Measurements from ENCODE around the gene OR6A2. TPM values are rescaled to one million over a fixed set of nuclear protein-coding genes. Genes with fewer than 3 reads are reported as not detected.
"Not testable (repeated sequence)": the region's sequence is repeated elsewhere in the genome, so short reads cannot be mapped to it uniquely, and the experiment has no call there.

The OR6A2 gene
- 0.06 TPM in 1 of 2 replicates, not detected in the other for total RNA-seq (2014; rRNA removed; shearing (Covaris generic))

DNA sequence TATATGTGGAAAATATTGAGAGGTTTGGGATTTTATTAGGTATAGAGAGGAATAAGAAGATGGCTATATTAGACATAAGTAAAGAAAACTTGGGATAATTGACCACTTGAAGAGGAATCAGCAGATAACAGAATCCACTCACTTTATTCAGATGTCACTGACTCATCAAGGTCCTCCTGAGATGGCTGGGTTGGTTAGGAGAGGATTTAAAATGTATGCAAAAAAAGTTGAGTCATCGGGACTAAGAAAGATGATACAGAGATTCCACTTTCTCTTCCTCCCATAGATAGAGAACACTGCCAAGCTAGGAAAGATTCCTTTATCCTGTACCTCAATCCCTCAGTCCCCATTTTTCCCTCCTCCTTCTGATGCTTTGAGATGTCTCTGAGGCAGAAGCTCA lies at the start of gene OR6A2:
OR6A2 (minus strand) TSS at position 288 of the 400 bp plus-strand sequence. CDS start 3,981 bp downstream, outside the sequence.
- DNase-seq (ENCODE audit: low read depth): peak; percentile 25

DNA sequence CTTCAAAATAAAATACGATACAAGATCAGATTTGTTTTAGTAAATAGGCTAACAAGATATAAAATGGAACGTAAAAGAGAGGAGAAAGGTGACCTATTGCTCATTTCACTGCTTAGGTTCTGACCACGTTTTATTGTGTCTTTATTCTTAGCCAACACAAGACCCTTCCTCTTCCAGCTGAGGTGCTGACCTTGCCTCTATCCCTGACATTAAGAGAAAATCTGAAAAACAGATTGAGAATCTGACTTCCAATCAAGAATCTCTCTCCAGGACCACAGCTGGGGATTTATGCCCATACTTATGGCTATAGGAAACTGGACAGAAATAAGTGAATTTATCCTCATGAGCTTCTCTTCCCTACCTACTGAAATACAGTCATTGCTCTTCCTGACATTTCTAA lies 45.9 kb upstream of the OR6A2 start, which contains the start of gene OR10A5:
OR10A5 (plus strand) TSS at position 301 of the 400 bp plus-strand sequence; CDS start at position 301, 0 bp downstream.
- DNase-seq (ENCODE audit: low read depth): no peak

GRCh38 chr11:6844356-6844755 lies 44.9 kb upstream of the OR6A2 start:
- peak; percentile 25 for DNase-seq (ENCODE audit: low read depth)

- no peak for DNase-seq (ENCODE audit: low read depth)
Observed at GRCh38 chr11:6843670-6844069, 44.2 kb upstream of the OR6A2 start.

DNA sequence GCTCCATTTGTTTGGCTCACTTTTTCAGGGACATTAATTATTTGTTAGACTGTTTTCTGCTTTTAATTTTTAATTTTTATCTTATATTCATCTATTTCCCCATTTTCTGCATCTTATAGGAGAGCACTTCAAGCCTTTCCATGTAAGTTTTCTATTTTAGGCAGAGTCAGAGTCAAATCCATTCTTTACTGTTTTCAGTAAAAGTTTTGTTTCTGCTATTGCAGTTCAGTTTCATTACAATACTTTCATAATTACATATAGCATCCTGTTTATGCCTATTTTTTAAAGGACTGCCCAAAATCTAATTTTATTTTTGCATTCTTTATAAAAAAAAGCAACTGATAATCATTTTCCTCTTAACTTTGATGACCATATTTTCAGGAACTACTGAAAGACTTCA lies 42.2 kb upstream of the OR6A2 start:
- no peak for DNase-seq (ENCODE audit: low read depth)

GRCh38 chr11:6834021-6834420 lies 34.5 kb upstream of the OR6A2 start:
- no peak for DNase-seq (ENCODE audit: low read depth)

- no peak for DNase-seq (ENCODE audit: low read depth)
Observed at GRCh38 chr11:6833356-6833755, 33.9 kb upstream of the OR6A2 start.

- DNase-seq (ENCODE audit: low read depth): no peak
Observed at GRCh38 chr11:6828103-6828502, 28.6 kb upstream of the OR6A2 start.

DNA sequence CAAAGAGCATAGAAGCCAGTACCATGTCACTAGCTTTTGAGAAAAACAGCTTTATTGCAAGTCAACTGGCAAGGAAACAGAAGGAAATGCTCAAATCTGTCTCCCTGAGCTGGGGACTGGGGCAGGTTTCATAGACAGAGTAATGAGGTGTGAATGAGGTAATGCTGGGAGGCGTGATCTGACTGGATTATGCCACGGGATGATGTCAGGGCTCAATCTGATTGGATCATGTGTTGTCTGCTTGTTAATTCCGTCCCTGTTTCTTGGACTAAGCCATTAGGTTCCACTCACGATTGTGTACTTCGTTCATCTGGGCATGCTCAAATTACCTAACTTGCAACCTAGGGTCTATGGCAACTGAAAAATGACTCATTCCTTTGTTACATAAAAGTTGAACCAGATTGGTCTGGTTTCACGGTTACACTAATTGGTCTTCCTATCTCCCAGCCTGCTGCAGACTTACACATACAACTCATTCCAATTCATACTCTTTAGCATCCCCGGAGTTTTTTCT lies 25.8 kb upstream of the OR6A2 start:
- DNase-seq (ENCODE audit: low read depth): peak; percentile 37

DNA sequence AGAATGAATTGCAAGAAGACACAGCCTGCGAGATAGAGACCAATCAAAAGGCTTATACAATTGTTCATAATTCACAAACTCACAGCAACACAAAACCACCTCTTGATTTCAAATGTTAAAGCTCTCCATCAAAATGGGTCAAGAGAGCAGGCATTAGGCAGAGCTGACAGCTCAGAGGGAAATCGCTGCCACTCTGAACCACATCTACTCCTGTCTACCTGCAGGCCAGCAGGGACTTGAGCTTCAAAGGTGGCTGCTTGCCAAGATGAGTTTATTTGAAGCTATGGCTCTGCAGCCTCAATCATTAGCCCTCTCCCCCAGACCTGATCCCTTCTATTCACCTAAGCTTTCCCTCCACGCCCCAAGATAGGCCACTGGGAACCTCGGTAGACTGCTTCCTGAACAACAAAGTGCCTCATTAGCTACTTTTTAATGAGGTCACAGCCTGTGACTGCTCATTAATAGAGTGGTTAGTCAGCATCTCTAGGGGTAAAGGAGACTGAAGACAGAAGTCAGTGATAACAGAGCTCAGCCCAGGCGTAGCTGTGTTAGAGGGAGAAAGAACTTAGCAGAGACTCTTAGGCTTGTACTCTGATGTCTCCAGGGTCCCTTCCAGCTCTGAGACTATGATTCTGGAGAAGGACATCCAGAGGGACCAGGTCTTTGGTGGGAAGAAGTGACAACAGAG lies 24.8 kb upstream of the OR6A2 start:
- DNase-seq (ENCODE audit: low read depth): no peak

GRCh38 chr11:6818967-6819366 lies 19.5 kb upstream of the OR6A2 start:
- DNase-seq (ENCODE audit: low read depth): no peak

DNA sequence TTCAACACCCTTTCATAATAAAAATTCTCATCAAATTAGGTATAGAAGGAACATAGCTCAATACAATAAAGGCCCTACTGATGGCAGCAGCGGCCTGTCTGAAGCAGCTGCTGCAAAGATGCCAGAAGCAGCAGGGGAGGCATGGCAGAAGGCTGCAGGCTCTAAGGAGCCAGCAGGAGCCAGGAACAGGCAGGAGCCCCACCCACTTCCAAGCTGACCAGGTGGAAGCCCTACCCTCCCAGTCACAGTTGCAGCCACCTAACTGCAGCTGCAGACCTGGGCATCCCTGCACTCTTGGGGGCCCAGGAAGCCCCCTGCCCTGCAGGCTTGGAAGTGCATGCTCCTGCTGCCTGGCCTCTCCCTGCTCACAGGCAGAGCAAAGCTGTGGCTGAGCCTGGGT lies 18.2 kb upstream of the OR6A2 start:
- no peak for DNase-seq (ENCODE audit: low read depth)

DNA sequence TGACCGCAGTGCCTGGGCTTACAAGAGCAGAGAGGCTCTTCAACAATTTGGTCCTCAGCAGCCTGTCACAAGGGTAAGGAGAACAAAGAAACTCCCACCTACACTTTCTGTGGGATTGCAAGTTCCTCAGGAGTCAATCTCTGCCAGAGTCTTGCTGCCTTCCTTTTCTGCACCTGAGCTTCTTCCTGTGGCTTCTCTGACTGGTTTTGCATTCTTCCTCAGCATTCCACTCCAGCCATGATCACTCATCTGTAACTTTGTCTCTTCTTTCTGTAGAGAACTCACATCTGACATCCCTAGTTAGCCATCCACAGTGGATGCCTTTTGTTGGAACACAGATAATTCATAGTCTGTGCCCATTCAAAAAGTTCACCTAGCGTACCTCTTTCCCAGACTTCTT lies 14.2 kb upstream of the OR6A2 start:
- no peak for DNase-seq (ENCODE audit: low read depth)

GRCh38 chr11:6812390-6813005 lies 13.0 kb upstream of the OR6A2 start:
- peak; percentile 46 for DNase-seq (ENCODE audit: low read depth)

- DNase-seq (ENCODE audit: low read depth): not testable (repeated sequence)
Observed at GRCh38 chr11:6801075-6801474, 1.6 kb upstream of the OR6A2 start.

DNA sequence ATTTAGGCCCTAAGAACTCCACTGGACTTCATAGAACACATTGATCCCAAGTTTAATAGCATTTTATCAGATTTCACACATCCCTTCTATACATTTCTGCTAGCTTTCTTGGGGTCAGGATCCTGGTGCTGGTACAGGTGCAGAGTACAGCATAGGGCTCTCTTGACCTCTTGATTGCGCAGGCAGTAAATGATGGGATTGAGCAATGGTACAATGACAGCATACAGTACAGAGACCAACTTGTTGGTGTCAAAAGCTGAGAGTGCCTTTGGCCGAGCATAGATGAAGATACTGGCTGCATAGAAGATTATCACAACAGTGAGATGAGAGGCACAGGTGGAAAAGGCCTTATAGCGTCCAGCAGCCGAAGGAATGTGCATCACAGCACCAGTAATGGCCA lies 4.8 kb downstream of the OR6A2 start:
- no peak for DNase-seq (ENCODE audit: low read depth)

DNA sequence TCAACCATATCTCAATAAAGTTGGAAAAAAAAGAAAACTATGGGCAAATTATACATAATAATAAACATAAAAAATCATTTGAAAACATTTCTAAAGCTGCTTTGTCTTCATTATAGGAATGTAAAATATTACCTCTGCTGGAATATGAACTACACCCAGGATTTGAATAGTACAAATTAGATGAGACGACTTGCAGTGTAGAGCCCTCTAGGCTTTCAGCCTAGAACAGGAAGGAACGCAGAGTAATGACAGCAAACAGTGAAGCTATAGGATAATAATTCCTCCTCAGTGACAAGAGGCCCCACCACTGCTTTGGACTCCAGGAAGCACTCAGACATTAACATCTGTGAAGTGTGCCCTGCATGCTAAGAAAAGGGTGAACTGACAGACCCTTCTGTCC lies 8.9 kb downstream of the OR6A2 start:
- no peak for DNase-seq (ENCODE audit: low read depth)

GRCh38 chr11:6782720-6783119 lies 16.8 kb downstream of the OR6A2 start, which contains the start of gene OR2AG1:
OR2AG1 (plus strand) TSS chr11:6783020; CDS start chr11:6785038, 2,018 bp downstream.
- no peak for DNase-seq (ENCODE audit: low read depth)

DNA sequence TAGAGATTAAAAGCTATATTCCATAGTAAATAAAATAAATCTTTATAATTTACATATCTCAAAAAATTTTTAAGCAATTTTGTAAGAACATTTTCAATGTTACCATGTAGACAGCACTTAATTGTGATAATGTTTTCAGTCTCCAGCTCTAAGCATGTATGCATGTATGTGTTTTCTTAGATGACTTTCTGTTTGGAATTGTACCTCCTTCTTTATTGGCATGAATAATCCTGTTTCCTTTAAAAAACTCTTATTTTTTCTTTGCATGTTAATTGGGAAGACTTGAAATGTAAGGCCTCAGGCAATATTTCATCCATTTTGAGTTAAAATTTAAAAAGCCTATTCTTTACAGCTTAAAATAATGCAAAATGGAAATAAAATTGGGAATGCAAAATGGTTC lies 18.7 kb downstream of the OR6A2 start:
- no peak for DNase-seq (ENCODE audit: low read depth)

DNA sequence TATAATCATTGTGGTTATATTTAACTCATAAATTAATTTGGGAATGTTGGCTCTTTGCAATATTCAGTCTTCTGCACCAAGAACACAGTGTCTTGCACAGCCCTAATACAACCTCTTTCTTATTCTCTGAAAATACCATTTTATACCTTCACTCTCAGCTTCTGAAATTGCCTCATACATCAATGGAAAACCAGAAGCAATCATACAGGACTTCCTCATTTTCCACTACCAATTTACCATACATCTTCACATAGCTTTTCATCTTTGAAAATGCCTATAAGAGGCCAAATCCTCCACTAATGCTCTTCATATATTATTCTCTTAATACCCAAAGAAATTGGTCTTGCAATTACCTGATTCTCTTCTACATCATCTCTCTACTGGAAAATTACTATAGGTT lies 21.0 kb downstream of the OR6A2 start:
- DNase-seq (ENCODE audit: low read depth): no peak

GRCh38 chr11:6771926-6772893 lies 27.3 kb downstream of the OR6A2 start, which contains the start of gene OR2AG2:
OR2AG2 (minus strand) TSS chr11:6771976; CDS start chr11:6768957, 3,019 bp downstream.
- no peak for DNase-seq (ENCODE audit: low read depth)
